CD1c-positive myeloid dendritic cell (primary cell): Measurements from ENCODE around the gene KSR1.
A peak's percentile ranks its signal among the peaks of the same experiment; 100 is the strongest.
"Not testable (repeated sequence)": the region's sequence is repeated elsewhere in the genome, so short reads cannot be mapped to it uniquely, and the experiment has no call there.

ENCODE experiments used
- DNase-seq: peaks from one replicate; pipeline ENCODE4 v3.0.0-alpha.2; 2016; ENCODE audit errors: extremely low spot score

Gene KSR1

GRCh38 chr17:27455914-27456680 lies at the start of gene KSR1:
KSR1 (plus strand) TSS chr17:27456448; CDS start chr17:27456644, 196 bp downstream.
- DNase-seq = peak; percentile 81

GRCh38 chr17:27407916-27408864 lies 48.1 kb upstream of the KSR1 start:
- no peak for DNase-seq

GRCh38 chr17:27408891-27409290 lies 47.4 kb upstream of the KSR1 start:
- no peak for DNase-seq

- not testable (repeated sequence) for DNase-seq
Observed at GRCh38 chr17:27412158-27412557, 44.1 kb upstream of the KSR1 start.

- peak; percentile 70 for DNase-seq
Observed at GRCh38 chr17:27413315-27413714, 42.9 kb upstream of the KSR1 start.

- peak; percentile 78 for DNase-seq
Observed at GRCh38 chr17:27413792-27414191, 42.5 kb upstream of the KSR1 start.

- peak; percentile 53 for DNase-seq
Observed at GRCh38 chr17:27414271-27414670, 42.0 kb upstream of the KSR1 start.

- no peak for DNase-seq
Observed at GRCh38 chr17:27414694-27415093, 41.6 kb upstream of the KSR1 start.

GRCh38 chr17:27415120-27415795 lies 41.0 kb upstream of the KSR1 start:
- no peak for DNase-seq

GRCh38 chr17:27417596-27418365 lies 38.5 kb upstream of the KSR1 start:
- DNase-seq = no peak

GRCh38 chr17:27418366-27418615 lies 38.0 kb upstream of the KSR1 start:
- no peak for DNase-seq

- no peak for DNase-seq
Observed at GRCh38 chr17:27419156-27419555, 37.1 kb upstream of the KSR1 start.

GRCh38 chr17:27420211-27420950 lies 35.9 kb upstream of the KSR1 start:
- DNase-seq = no peak

- DNase-seq = no peak
Observed at GRCh38 chr17:27421111-27421510, 35.1 kb upstream of the KSR1 start.

GRCh38 chr17:27421626-27422025 lies 34.6 kb upstream of the KSR1 start:
- DNase-seq = not testable (repeated sequence)

- DNase-seq = no peak
Observed at GRCh38 chr17:27422601-27423000, 33.6 kb upstream of the KSR1 start.

- DNase-seq = no peak
Observed at GRCh38 chr17:27423651-27424050, 32.6 kb upstream of the KSR1 start.

GRCh38 chr17:27424516-27424915 lies 31.7 kb upstream of the KSR1 start:
- no peak for DNase-seq

GRCh38 chr17:27424941-27425340 lies 31.3 kb upstream of the KSR1 start:
- DNase-seq = no peak

- DNase-seq = not testable (repeated sequence)
Observed at GRCh38 chr17:27425571-27425970, 30.7 kb upstream of the KSR1 start.

GRCh38 chr17:27425991-27426390 lies 30.3 kb upstream of the KSR1 start:
- no peak for DNase-seq
